ENCODE measurements around the gene SH2D3C. TPM values are rescaled to one million over a fixed set of nuclear protein-coding genes. Genes with fewer than 3 reads are reported as not detected.

SH2D3C gene
- total and polyA plus RNA-seq, 8 donors: 21.7 to 41.9 (median 32.6) TPM

DNA sequence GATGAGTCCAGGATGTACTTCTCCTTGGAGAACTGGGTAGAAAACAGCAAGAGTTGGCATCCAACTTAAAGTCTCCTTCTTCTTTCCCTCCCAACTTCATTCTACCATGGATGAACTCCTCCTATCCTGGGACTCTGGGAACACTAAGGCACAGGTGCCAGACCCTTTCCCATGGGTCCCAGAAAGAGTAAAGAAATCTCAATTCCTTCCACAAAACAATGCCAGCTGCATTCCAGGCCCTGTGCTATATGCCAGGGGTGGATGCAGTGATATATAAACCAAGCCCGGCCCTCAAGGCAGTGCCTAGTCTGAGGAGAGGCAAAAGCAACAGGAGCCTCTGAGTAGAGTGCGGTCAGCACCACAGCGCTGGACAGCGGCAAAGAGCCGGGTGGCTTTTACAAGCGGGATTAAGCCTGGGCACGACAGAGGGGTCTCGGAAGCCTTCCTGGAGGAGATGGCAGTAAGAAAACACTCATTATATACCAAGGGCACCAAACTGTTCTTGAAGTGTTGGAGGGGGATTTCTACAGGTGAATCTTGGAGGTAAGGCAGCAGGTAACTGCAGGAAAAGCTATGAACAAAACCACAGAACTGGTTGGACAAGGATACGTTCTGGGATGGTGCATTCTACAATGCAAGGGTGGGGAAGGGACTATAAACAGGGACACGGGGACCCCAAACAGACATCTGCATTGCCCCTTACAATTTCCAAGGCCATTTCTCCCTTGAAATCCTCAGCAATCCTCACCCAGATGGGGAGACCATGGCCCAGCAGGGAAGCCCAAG is 27.0 kb downstream of the SH2D3C start:
- DNase-seq (no peak), ATAC-seq (peak; percentile 65)
- TF ChIP-seq, protein P1, sequence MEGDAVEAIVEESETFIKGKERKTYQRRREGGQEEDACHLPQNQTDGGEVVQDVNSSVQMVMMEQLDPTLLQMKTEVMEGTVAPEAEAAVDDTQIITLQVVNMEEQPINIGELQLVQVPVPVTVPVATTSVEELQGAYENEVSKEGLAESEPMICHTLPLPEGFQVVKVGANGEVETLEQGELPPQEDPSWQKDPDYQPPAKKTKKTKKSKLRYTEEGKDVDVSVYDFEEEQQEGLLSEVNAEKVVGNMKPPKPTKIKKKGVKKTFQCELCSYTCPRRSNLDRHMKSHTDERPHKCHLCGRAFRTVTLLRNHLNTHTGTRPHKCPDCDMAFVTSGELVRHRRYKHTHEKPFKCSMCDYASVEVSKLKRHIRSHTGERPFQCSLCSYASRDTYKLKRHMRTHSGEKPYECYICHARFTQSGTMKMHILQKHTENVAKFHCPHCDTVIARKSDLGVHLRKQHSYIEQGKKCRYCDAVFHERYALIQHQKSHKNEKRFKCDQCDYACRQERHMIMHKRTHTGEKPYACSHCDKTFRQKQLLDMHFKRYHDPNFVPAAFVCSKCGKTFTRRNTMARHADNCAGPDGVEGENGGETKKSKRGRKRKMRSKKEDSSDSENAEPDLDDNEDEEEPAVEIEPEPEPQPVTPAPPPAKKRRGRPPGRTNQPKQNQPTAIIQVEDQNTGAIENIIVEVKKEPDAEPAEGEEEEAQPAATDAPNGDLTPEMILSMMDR (IDR thresholded peaks at IDR 0.05): no peak

DNA sequence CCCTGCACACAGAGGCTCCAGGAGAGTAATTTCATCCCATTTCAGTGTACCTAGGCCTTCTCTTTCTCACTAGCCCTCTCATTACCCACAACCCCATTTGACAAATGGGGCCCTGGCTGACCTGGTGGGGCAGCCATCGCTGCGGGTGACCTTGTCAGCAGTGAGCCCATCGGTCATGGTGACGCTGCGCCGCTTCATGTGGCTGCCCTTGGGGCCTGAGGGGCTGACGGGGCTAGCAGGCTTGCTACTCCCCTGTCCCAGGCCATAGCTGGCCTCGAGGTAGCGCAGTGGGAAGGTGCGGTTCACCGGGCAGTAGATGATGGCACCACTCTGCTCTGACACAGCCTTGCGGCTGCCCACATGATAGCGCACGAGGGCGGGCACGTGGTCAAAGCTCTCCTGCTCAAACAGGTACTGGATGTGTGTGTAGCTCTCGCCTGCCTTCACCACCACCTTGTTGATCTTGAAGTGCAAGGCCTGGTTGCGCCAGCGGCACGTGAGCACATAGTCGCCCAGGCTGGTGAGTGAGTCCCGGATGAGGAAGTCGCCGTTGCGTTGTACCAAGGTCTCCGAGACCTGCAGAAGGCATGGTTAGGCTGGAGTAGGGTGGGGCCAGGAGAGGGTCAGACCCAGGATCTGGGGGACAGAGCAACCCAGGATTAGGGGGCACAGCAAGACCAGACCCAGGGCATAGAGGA is 29.2 kb downstream of the SH2D3C start:
- DNase-seq (no peak), ATAC-seq (no peak)
- Histone ChIP-seq H3K4me3 (no peak overlapping the region), H3K27me3 (peaks cover 2 to 13% of the 10 kb centered on the region in 2 donors), H3K4me1 (peaks cover 0 to 6% of the 10 kb centered on the region in 2 donors), H3K27ac (no peak overlapping the region), H3K9me3 (no peaks in the 10 kb centered on the region), H3K36me3 (peaks cover 0 to 87% of the 10 kb centered on the region in 2 donors)
- intact Hi-C loops (cut with DNase I): no loop called here
- TF ChIP-seq, protein P1 (IDR thresholded peaks at IDR 0.05): no peak

More for the DNA sequence above, 27.0 kb downstream of the SH2D3C start:
- H3K36me3 ChIP-seq: peaks cover 0 to 80% of the 10 kb centered on the region in 2 donors
- peaks cover 0 to 15% of the 10 kb centered on the region in 2 donors for H3K4me1 ChIP-seq
- peaks cover 18 to 35% of the 10 kb centered on the region in 2 donors for H3K27me3 ChIP-seq
- H3K4me3 ChIP-seq: no peak overlapping the region
- intact Hi-C loops (cut with DNase I): no loop called here
- no peaks in the 10 kb centered on the region for H3K9me3 ChIP-seq
- no peak overlapping the region for H3K27ac ChIP-seq

DNA sequence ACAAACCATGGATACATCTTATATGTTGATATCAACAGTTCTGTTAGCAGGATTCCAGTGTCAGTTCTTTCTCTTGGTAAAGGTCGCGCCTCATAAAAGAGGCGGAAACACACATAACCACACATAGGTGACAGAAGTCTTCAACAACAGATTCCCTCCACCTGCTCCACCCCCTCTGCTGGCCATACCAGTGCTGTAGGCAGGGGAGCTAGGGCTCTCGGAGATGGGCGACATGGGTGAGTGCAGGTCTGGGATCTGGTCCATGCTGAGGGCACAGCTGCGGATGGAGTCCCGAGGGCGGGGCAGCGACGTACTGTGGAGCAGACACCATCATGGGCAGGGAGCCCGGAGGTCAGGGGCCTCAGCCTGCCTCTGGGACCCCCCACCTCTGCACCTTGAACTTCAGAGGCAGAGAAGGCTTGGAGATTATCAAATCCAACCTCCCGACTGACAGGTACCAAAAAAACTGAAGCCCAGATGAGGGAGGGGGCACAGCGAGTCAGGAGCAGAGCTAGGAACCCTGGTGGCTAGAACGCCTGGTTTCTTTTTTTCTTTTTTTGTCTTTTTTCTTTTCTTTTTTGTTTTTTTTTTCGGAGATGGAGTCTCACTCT is 31.4 kb downstream of the SH2D3C start:
- H3K9me3 ChIP-seq: no peaks in the 10 kb centered on the region
- intact Hi-C loops (cut with DNase I): no loop called here
- H3K36me3 ChIP-seq: peaks cover 0 to 96% of the 10 kb centered on the region in 2 donors
- no peaks in the 10 kb centered on the region for H3K27me3 ChIP-seq
- H3K27ac ChIP-seq: no peak overlapping the region
- no peak for DNase-seq
- TF ChIP-seq, protein P1 (IDR thresholded peaks at IDR 0.05): no peak
- H3K4me1 ChIP-seq: peaks cover 0 to 7% of the 10 kb centered on the region in 2 donors
- ATAC-seq: no peak
- H3K4me3 ChIP-seq: no peak overlapping the region

DNA sequence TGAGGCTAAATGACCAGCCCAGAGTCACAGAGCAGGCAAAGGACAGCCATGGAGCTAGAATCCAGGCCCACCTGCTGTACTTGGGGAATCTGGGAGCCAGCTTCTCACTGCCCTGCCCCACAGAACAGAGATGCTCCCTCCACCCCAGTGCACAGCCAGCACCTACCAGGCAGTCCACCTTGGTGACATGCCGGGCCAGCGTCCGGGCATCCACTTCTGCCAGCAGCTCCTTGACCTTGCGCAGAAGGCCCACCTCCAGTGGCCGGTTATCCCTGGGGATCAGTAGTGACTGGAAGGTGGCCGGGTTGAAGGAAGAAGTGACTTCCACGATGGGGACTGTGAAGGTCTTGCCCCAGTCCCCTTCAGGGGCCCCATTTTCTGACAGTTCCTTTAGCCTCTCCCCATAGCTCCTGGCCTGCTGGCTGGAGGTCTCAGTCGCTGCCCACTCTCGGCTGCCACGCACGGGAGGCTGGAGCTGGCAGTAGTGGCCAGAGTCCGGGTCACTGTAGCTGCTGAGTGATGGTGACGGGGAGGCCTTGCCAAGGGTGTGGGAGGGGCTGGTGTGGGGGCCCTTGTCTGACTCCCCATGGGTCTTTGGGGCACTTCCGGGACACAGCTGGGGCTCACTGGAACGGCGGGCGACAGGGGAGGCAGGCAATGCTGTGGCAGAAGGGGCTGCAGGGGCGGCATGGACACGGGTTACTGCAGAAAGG is 33.9 kb downstream of the SH2D3C start:
- Histone ChIP-seq H3K27me3 (no peaks in the 10 kb centered on the region), H3K9me3 (no peaks in the 10 kb centered on the region), H3K27ac (no peak overlapping the region), H3K4me3 (no peak overlapping the region), H3K4me1 (peaks cover 6 to 32% of the 10 kb centered on the region in 2 donors), H3K36me3 (peaks cover 0 to 99% of the 10 kb centered on the region in 2 donors)
- ATAC-seq: no peak
- TF ChIP-seq, protein P1 (IDR thresholded peaks at IDR 0.05): no peak
- no peak for DNase-seq
- intact Hi-C loops (cut with DNase I): no loop called here

Measured in left lung (tissue), 10 donors.